Smooth muscle cell (in vitro differentiated cells): ENCODE measurements around the gene PODN. TPM values are rescaled to one million over a fixed set of nuclear protein-coding genes. Genes with fewer than 3 reads are reported as not detected.

Experiments
- DNase-seq: peaks from one replicate; lab custom pipeline; 2025; ENCODE audit not compliant: unreplicated experiment; lab: John Stamatoyannopoulos, UW
- H2AFZ ChIP-seq: fragments of 200-600 bp; sonication (generic); 2 replicates; pipeline ENCODE4 v1.6.0; 2016; ENCODE audit warnings: antibody characterized with exemption, low read depth, mild to moderate bottlenecking
- H3F3A ChIP-seq: fragments of 200-600 bp; sonication (generic); 2 replicates; pipeline ENCODE4 v1.6.0; 2017; ENCODE audit warnings: antibody characterized with exemption, low read depth
- H3K27ac ChIP-seq: fragments of 200-600 bp; sonication (generic); 2 replicates; pipeline ENCODE4 v1.5.1; 2016; ENCODE audit warnings: low read depth, mild to moderate bottlenecking
- H3K27me3 ChIP-seq: fragments of 200-600 bp; sonication (generic); 2 replicates; pipeline ENCODE4 v1.6.1; 2016; ENCODE audit warnings: low read depth, mild to moderate bottlenecking
- H3K36me3 ChIP-seq: fragments of 200-600 bp; sonication (generic); 2 replicates; pipeline ENCODE4 v1.5.1; 2016; ENCODE audit warnings: low read depth
- H3K4me1 ChIP-seq: fragments of 200-600 bp; sonication (generic); 2 replicates; pipeline ENCODE4 v1.5.1; 2016; ENCODE audit warnings: low read depth
- H3K4me2 ChIP-seq: fragments of 200-600 bp; sonication (generic); 2 replicates; pipeline ENCODE4 v1.6.0; 2016; ENCODE audit warnings: mild to moderate bottlenecking
- H3K4me3 ChIP-seq: fragments of 200-600 bp; sonication (generic); 2 replicates; pipeline ENCODE4 v1.5.1; 2016; ENCODE audit warnings: mild to moderate bottlenecking
- H3K79me2 ChIP-seq: fragments of 200-600 bp; sonication (generic); 2 replicates; pipeline ENCODE4 v1.6.0; 2016; ENCODE audit warnings: low read depth, mild to moderate bottlenecking
- H3K9ac ChIP-seq: fragments of 200-600 bp; sonication (generic); 2 replicates; pipeline ENCODE4 v1.6.0; 2016; ENCODE audit warnings: low read depth
- H3K9me3 ChIP-seq: fragments of 200-600 bp; sonication (generic); replicated peaks from 2 replicates; pipeline ENCODE4 v1.5.1; 2016; ENCODE audit warnings: low read depth
- H4K20me1 ChIP-seq: fragments of 200-600 bp; sonication (generic); 2 replicates; pipeline ENCODE4 v1.6.0; 2016; ENCODE audit warnings: low read depth
- WGBS: methylation state at CpG from one replicate; pipeline ENCODE4 v1.1.7; 2016; ENCODE audit warnings: low lambda C conversion rate; 5-methylcytosine and 5-hydroxymethylcytosine counted together
- polyA plus RNA-seq: library from polyadenylated mRNA; unstranded; fragments of >200 nt; fragmentation: Nextera tagmentation; extraction: Ambion mirVana; gene quantifications from 2 replicates; pipeline ENCODE4 v1.2.1, GENCODE V29; 2016
- total RNA-seq: library from RNA; depleted of rRNA; stranded (reverse); fragments of >200 nt; gene quantifications from 2 replicates; pipeline ENCODE4 v1.2.3, GENCODE V29; 2014
- TF ChIP-seq, protein P1 (sequence below): fragments of 200-600 bp; sonication (generic); IDR thresholded peaks from 2 replicates; pipeline ENCODE4 v1.5.1; 2017; ENCODE audit warnings: borderline replicate concordance, mild to moderate bottlenecking, antibody characterized with exemption; ENCODE audit not compliant: insufficient read depth, poor library complexity, severe bottlenecking

The PODN gene
- total and polyA plus RNA-seq, 2 experiments from 2014 or later: 0.27 to 0.45 TPM

- Histone ChIP-seq H3K36me3 (no peaks in the 10 kb centered on the region), H3K9ac (no peak overlapping the region), H3K4me2 (no peak overlapping the region), H2AFZ (no peak overlapping the region), H3K4me1 (no peaks in the 10 kb centered on the region), H3K9me3 (no peaks in the 10 kb centered on the region), H3K79me2 (no peaks in the 10 kb centered on the region), H3K27ac (no peak overlapping the region), H3K4me3 (no peak overlapping the region), H3K27me3 (no peaks in the 10 kb centered on the region), H3F3A (no peaks in the 10 kb centered on the region), H4K20me1 (no peaks in the 10 kb centered on the region)
- DNase-seq: no peak
- TF ChIP-seq, protein P1, sequence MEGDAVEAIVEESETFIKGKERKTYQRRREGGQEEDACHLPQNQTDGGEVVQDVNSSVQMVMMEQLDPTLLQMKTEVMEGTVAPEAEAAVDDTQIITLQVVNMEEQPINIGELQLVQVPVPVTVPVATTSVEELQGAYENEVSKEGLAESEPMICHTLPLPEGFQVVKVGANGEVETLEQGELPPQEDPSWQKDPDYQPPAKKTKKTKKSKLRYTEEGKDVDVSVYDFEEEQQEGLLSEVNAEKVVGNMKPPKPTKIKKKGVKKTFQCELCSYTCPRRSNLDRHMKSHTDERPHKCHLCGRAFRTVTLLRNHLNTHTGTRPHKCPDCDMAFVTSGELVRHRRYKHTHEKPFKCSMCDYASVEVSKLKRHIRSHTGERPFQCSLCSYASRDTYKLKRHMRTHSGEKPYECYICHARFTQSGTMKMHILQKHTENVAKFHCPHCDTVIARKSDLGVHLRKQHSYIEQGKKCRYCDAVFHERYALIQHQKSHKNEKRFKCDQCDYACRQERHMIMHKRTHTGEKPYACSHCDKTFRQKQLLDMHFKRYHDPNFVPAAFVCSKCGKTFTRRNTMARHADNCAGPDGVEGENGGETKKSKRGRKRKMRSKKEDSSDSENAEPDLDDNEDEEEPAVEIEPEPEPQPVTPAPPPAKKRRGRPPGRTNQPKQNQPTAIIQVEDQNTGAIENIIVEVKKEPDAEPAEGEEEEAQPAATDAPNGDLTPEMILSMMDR: no peak
- WGBS: 87% methylated on average over 10 of the region's 10 CpGs
Observed at GRCh38 chr1:53073868-53074311, 11.9 kb downstream of the PODN start.

- H3K79me2 ChIP-seq: no peaks in the 10 kb centered on the region
- DNase-seq: no peak
- TF ChIP-seq, protein P1: no peak
- H4K20me1 ChIP-seq: no peaks in the 10 kb centered on the region
- no peaks in the 10 kb centered on the region for H3K4me1 ChIP-seq
- no peaks in the 10 kb centered on the region for H3F3A ChIP-seq
- no peaks in the 10 kb centered on the region for H3K9me3 ChIP-seq
- H3K4me2 ChIP-seq: no peak overlapping the region
- no peak overlapping the region for H3K9ac ChIP-seq
- no peaks in the 10 kb centered on the region for H3K27me3 ChIP-seq
- H3K36me3 ChIP-seq: no peaks in the 10 kb centered on the region
- H3K4me3 ChIP-seq: no peak overlapping the region
- H3K27ac ChIP-seq: no peak overlapping the region
- WGBS: 94% methylated on average over 7 of the region's 8 CpGs
- H2AFZ ChIP-seq: no peak overlapping the region
Observed at GRCh38 chr1:53074313-53075154, 12.5 kb downstream of the PODN start.

DNA sequence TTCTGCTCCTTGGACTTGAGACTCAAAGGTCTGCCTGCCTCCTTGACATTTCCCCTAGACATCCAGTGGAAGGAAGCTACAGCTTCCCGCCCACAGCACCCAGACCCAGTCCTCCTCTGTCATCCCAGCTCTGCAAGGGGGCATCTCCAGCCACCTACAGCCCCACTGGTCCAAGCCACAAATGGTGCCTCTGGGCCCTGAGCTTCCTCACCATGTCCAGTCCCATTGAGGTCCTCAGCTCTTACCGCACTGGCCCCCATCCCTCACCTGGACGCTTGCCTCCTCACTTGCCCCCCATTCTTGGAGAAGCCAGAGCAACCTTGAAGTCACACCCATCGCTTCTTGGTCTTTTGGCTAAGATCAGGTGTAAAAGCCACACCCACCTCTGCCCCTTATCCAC is 13.2 kb downstream of the PODN start:
- 95% methylated on average over 4 of the region's 4 CpGs for WGBS
- Histone ChIP-seq H3K79me2 (no peaks in the 10 kb centered on the region), H3K4me1 (no peaks in the 10 kb centered on the region), H3K36me3 (no peaks in the 10 kb centered on the region), H3K9me3 (no peaks in the 10 kb centered on the region), H3K27ac (no peak overlapping the region), H3K9ac (no peak overlapping the region), H3K4me3 (no peak overlapping the region), H2AFZ (no peak overlapping the region), H3K4me2 (no peak overlapping the region), H3F3A (no peaks in the 10 kb centered on the region), H3K27me3 (no peaks in the 10 kb centered on the region), H4K20me1 (no peaks in the 10 kb centered on the region)
- no peak for DNase-seq
- TF ChIP-seq, protein P1: no peak

DNA sequence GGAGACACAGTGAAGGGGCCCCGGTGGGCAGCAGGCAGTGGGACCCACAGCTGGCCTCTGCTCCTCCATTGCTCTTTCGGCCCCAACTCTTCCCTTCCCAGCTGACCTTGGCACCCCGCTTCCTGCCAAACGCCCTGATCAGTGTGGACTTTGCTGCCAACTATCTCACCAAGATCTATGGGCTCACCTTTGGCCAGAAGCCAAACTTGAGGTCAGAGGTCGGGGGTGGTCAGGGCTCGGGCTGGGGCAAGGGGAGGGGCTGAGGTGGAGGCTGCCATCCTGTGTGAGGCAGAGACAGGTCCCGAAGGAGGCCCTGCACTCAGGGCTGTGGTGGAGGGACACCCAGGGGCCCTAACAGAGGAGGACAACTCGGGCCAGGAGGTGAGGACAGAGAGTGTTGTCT is 13.7 kb downstream of the PODN start:
- H3K9ac ChIP-seq: no peak overlapping the region
- no peaks in the 10 kb centered on the region for H4K20me1 ChIP-seq
- no peak overlapping the region for H3K4me3 ChIP-seq
- no peaks in the 10 kb centered on the region for H3K9me3 ChIP-seq
- WGBS: 87% methylated on average over 8 of the region's 8 CpGs
- no peaks in the 10 kb centered on the region for H3K79me2 ChIP-seq
- H3K27ac ChIP-seq: no peak overlapping the region
- H3K27me3 ChIP-seq: no peaks in the 10 kb centered on the region
- H3F3A ChIP-seq: no peaks in the 10 kb centered on the region
- no peaks in the 10 kb centered on the region for H3K4me1 ChIP-seq
- TF ChIP-seq, protein P1: no peak
- no peak overlapping the region for H2AFZ ChIP-seq
- no peaks in the 10 kb centered on the region for H3K36me3 ChIP-seq
- no peak overlapping the region for H3K4me2 ChIP-seq
- no peak for DNase-seq
